Sigmoid colon (tissue), 7 donors: Measurements from ENCODE around the gene PRSS1. TPM values are rescaled to one million over a fixed set of nuclear protein-coding genes. Genes with fewer than 3 reads are reported as not detected.
A peak's percentile ranks its signal among the peaks of the same experiment; 100 is the strongest.

Experiments used
- DNase-seq: peaks from one replicate; pipeline ENCODE4 v3.0.0-alpha.2; 2019
- H3K27ac ChIP-seq, 4 donors: fragments of 200-600 bp; sonication (generic); one replicate each; pipeline ENCODE4 v1.5.1; 2016 to 2019; ENCODE audit warnings: mild to moderate bottlenecking in 1 of 4
- H3K27me3 ChIP-seq, 3 donors: fragments of 200-600 bp; sonication (generic); one replicate each; pipeline ENCODE4 v1.5.1; 2019; ENCODE audit warnings: mild to moderate bottlenecking in 1 of 3
- H3K36me3 ChIP-seq, 4 donors: fragments of 200-600 bp; sonication (generic); one replicate each; pipeline ENCODE4 v1.5.1; 2016 to 2019
- H3K4me1 ChIP-seq, 4 donors: fragments of 200-600 bp; sonication (generic); one replicate each; pipeline ENCODE4 v1.5.1; 2017 to 2019
- H3K4me3 ChIP-seq, 4 donors: fragments of 200-600 bp; sonication (generic); one replicate each; pipeline ENCODE4 v1.5.1; 2017 to 2019; ENCODE audit warnings: mild to moderate bottlenecking in 2 of 4, moderate library complexity in 1 of 4
- H3K9me3 ChIP-seq, 4 donors: fragments of 200-600 bp in 3 of 4; sonication (generic) in 3 of 4; one replicate each; pipeline versions ENCODE4 v1.5.1 to v1.6.1; 2013 to 2019
- EP300 ChIP-seq, 4 donors: sonication (generic); formaldehyde crosslinking; IDR thresholded peaks; one replicate each; pipeline ENCODE4 v1.6.1; 2017; ENCODE audit warnings: antibody characterized with exemption in 4 of 4
- POLR2A ChIP-seq, 2 donors: fragments of 450-650 bp; IDR thresholded peaks; one replicate each; pipeline ENCODE4 v1.6.1; 2016; ENCODE audit warnings: antibody characterized with exemption in 2 of 2, mild to moderate bottlenecking in 2 of 2, moderate library complexity in 2 of 2
- POLR2AphosphoS5 ChIP-seq, 4 donors: sonication (generic); formaldehyde crosslinking; IDR thresholded peaks; one replicate each; pipeline ENCODE4 v1.6.1; 2017; ENCODE audit warnings: antibody characterized with exemption in 4 of 4
- WGBS, 2 donors: extraction: QIAGEN DNeasy Blood & Tissue Kit; methylation state at CpG; one replicate each; pipeline ENCODE4 v1.1.7; 2013; 5-methylcytosine and 5-hydroxymethylcytosine counted together
- intact Hi-C: fragments of 100-400 bp; cut with DNase I; formaldehyde crosslinking; loops from one replicate; pipeline ENCODE4 v1.15.1; 2023
- polyA plus RNA-seq, 3 donors: library from polyadenylated mRNA; stranded (reverse); fragments of 200-250 nt; gene quantifications; one replicate each; pipeline ENCODE4 v1.2.3, GENCODE V29; 2013
- total RNA-seq, 4 donors: library from RNA; depleted of rRNA; stranded (reverse); fragments of >200 nt; gene quantifications; one replicate each; pipeline ENCODE4 v1.1.0, GENCODE V29; 2016
- TF ChIP-seq, protein P1 (sequence below), 4 experiments: fragments of 450-650 bp in 3 of 4; fragments of 200-600 bp in 1 of 4; IDR thresholded peaks; one replicate each; pipeline ENCODE4 v1.5.1; 2016 to 2019; ENCODE audit warnings: antibody characterized with exemption in 4 of 4, mild to moderate bottlenecking in 3 of 4, moderate library complexity in 2 of 4
- donor health status: healthy with polysubstance abuse.
- donor health status: Bipolar disorder and iron deficiency.
- donor health status: healthy.

Gene PRSS1
- total and polyA plus RNA-seq, 7 donors, result 0.67 to 25.8 (median 1.8) TPM; not detected in 4

DNA sequence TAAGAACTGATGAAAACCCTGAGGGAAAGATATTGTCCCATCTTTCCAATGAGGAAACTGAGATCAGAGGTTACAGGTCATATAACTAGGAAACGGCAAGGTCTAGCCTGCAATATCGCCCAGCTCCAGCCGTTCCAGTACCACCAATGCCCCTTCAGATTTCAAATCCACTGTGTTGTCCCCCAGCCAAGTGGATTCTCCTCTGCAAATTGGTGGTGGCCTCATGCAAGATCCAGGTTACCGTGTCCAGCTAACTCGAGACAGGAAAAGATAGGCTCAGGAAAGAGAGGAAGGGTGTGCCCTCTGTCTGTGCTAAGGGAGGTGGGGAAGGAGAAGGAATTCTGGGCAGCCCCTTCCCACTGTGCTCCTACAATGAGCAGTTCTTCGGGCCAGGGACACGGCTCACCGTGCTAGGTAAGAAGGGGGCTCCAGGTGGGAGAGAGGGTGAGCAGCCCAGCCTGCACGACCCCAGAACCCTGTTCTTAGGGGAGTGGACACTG lies 46.8 kb downstream of the PRSS1 start:
- Histone ChIP-seq H3K27me3 (peaks cover 19 to 69% (median 43%) of the 10 kb centered on the region in 3 donors), H3K4me1 (peaks cover 0 to 18% (median 17%) of the 10 kb centered on the region in 4 donors), H3K27ac (no peak overlapping the region), H3K9me3 (no peaks in the 10 kb centered on the region), H3K36me3 (no peaks in the 10 kb centered on the region), H3K4me3 (peak overlapping the region in 2 of 4 donors; percentile 43 to 48)
- intact Hi-C loops, result no loop called here
- no peak for DNase-seq
- no peak for TF ChIP-seq POLR2A (IDR thresholded peaks at IDR 0.05)
- TF ChIP-seq, protein P1, sequence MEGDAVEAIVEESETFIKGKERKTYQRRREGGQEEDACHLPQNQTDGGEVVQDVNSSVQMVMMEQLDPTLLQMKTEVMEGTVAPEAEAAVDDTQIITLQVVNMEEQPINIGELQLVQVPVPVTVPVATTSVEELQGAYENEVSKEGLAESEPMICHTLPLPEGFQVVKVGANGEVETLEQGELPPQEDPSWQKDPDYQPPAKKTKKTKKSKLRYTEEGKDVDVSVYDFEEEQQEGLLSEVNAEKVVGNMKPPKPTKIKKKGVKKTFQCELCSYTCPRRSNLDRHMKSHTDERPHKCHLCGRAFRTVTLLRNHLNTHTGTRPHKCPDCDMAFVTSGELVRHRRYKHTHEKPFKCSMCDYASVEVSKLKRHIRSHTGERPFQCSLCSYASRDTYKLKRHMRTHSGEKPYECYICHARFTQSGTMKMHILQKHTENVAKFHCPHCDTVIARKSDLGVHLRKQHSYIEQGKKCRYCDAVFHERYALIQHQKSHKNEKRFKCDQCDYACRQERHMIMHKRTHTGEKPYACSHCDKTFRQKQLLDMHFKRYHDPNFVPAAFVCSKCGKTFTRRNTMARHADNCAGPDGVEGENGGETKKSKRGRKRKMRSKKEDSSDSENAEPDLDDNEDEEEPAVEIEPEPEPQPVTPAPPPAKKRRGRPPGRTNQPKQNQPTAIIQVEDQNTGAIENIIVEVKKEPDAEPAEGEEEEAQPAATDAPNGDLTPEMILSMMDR (IDR thresholded peaks at IDR 0.05), result no peak
- TF ChIP-seq POLR2AphosphoS5 (IDR thresholded peaks at IDR 0.05), result no peak
- no peak for TF ChIP-seq EP300 (IDR thresholded peaks at IDR 0.05)
- 24 to 31% methylated on average over 9 of the region's 9 CpGs for WGBS, 2 donors

GRCh38 chr7:142796501-142797390 lies 47.5 kb downstream of the PRSS1 start:
- H3K36me3 ChIP-seq, result no peaks in the 10 kb centered on the region
- no peaks in the 10 kb centered on the region for H3K9me3 ChIP-seq
- peak overlapping the region; percentile 8 to 48 (median 38) for H3K4me3 ChIP-seq
- intact Hi-C loops, result no loop called here
- peaks cover 19 to 73% (median 43%) of the 10 kb centered on the region in 3 donors for H3K27me3 ChIP-seq
- TF ChIP-seq POLR2AphosphoS5 (IDR thresholded peaks at IDR 0.05) (no peak), POLR2A (IDR thresholded peaks at IDR 0.05) (no peak), EP300 (IDR thresholded peaks at IDR 0.05) (no peak)
- TF ChIP-seq, protein P1 (IDR thresholded peaks at IDR 0.05), result no peak
- 4 to 9% methylated on average over 74 of the region's 74 CpGs for WGBS, 2 donors
- H3K4me1 ChIP-seq, result peaks cover 0 to 18% (median 17%) of the 10 kb centered on the region in 4 donors
- DNase-seq, result no peak
- peak overlapping the region in 1 of 4 donors; percentile 16 for H3K27ac ChIP-seq

DNA sequence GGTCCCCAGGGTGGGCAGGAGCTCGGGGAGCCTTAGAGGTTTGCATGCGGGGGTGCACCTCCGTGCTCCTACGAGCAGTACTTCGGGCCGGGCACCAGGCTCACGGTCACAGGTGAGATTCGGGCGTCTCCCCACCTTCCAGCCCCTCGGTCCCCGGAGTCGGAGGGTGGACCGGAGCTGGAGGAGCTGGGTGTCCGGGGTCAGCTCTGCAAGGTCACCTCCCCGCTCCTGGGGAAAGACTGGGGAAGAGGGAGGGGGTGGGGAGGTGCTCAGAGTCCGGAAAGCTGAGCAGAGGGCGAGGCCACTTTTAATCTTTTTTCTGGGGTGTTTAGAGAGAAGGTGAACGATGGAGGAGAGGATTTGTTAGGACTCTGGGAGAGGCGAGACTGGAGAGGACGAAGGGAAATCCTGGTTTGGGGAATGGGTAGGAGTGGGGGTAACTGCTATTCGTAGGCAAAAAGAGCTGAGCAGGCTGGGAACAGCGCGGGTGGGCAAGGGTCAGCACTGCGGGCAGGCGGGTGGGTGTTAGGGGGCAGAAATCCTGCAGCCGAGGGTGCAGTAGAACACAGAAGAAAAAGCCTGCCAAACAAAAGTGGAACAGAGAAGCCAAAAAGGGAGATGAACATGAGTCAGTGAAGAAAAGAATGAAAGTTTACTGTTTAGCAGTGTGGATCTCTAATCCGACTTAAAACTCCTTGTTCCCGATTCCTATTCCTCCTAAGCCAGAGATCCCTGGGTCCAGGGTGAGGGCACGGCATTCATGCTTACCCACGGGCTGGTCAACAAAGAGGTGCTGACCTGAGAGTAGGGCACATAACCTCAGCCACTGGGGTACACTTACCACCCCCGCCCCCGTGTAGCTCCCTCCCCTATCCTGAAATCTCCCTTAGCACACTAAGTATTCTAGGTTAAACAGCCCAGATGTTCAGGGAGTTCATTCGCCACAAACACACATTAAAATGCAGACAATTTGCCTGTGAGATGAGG lies 48.4 kb downstream of the PRSS1 start:
- intact Hi-C loops, result no loop called here
- Histone ChIP-seq H3K27me3 (peaks cover 19 to 68% (median 39%) of the 10 kb centered on the region in 3 donors), H3K36me3 (no peaks in the 10 kb centered on the region), H3K27ac (peak overlapping the region in 1 of 4 donors; percentile 8), H3K4me1 (peaks cover 0 to 18% (median 17%) of the 10 kb centered on the region in 4 donors), H3K4me3 (peak overlapping the region; percentile 8 to 48 (median 38)), H3K9me3 (no peaks in the 10 kb centered on the region)
- DNase-seq, result no peak
- WGBS, 2 donors, result 2 to 5% methylated on average over 33 of the region's 33 CpGs
- TF ChIP-seq POLR2A (IDR thresholded peaks at IDR 0.05) (no peak), EP300 (IDR thresholded peaks at IDR 0.05) (no peak), POLR2AphosphoS5 (IDR thresholded peaks at IDR 0.05) (no peak)
- TF ChIP-seq, protein P1 (IDR thresholded peaks at IDR 0.05), result no peak
